Measurements from ENCODE around the gene CALD1.

GRCh38 chr7:134814730-134815364, 35.4 kb downstream of the CALD1 start:
- TF ChIP-seq CTCF (tag by site-specific recombination; IDR thresholded peaks at IDR 0.05) (no peak), SCRT2 (tag by site-specific recombination; IDR thresholded peaks at IDR 0.05) (no peak), ZNF600 (tag by site-specific recombination; IDR thresholded peaks at IDR 0.05) (no peak), ZBTB1 (tag by site-specific recombination; IDR thresholded peaks at IDR 0.05) (no peak), ZNF341 (tag by site-specific recombination; IDR thresholded peaks at IDR 0.05; ENCODE audit: low read depth) (no peak)

All from HEK293 (cell line).